Thoracic aorta endothelial cell (primary cell): ENCODE measurements around the gene FBXO48. TPM values are rescaled to one million over a fixed set of nuclear protein-coding genes. Genes with fewer than 3 reads are reported as not detected.

Source experiments
- total RNA-seq: library from RNA; depleted of rRNA; stranded (reverse); fragments of >200 nt; gene quantifications from 2 replicates; pipeline ENCODE4 v1.2.3, GENCODE V29; 2012

Gene FBXO48
- 0.72 and 0.80 TPM in 2 replicates for total RNA-seq

GRCh38 chr2:68467077-68467960 is at the start of gene FBXO48, which contains the start of gene APLF:
TSS of gene FBXO48 (minus strand) at chr2:68467294. CDS start at chr2:68465145, 2,149 bp downstream.
TSS of gene APLF (plus strand) at chr2:68467585. CDS start at chr2:68467732, 147 bp downstream.

Other genes starting within 250 kb of the FBXO48 start
- gene PPP3R1, start 214.8 kb downstream of the FBXO48 start, total RNA-seq = 59.2 and 70.7 TPM in 2 replicates
- 67.6 and 77.0 TPM in 2 replicates for gene CNRIP1, start 147.3 kb downstream of the FBXO48 start, total RNA-seq
- 0.13 and 0.22 TPM in 2 replicates for gene PLEK, start 102.0 kb downstream of the FBXO48 start, total RNA-seq
- gene APLF, start 291 bp upstream of the FBXO48 start, total RNA-seq = 3.6 and 4.5 TPM in 2 replicates
- gene PROKR1, start 176.3 kb upstream of the FBXO48 start, total RNA-seq = under 0.01 TPM in 1 of 2 replicates, not detected in the other